Hepatic stellate cell (primary cell): ENCODE data around the gene CKMT1A.
"Not testable (repeated sequence)": the region's sequence is repeated elsewhere in the genome, so short reads cannot be mapped to it uniquely, and the experiment has no call there.

Experiments
- DNase-seq: peaks from one replicate; pipeline ENCODE4 v3.0.0; 2011; ENCODE audit warnings: low spot score

The CKMT1A gene

DNA sequence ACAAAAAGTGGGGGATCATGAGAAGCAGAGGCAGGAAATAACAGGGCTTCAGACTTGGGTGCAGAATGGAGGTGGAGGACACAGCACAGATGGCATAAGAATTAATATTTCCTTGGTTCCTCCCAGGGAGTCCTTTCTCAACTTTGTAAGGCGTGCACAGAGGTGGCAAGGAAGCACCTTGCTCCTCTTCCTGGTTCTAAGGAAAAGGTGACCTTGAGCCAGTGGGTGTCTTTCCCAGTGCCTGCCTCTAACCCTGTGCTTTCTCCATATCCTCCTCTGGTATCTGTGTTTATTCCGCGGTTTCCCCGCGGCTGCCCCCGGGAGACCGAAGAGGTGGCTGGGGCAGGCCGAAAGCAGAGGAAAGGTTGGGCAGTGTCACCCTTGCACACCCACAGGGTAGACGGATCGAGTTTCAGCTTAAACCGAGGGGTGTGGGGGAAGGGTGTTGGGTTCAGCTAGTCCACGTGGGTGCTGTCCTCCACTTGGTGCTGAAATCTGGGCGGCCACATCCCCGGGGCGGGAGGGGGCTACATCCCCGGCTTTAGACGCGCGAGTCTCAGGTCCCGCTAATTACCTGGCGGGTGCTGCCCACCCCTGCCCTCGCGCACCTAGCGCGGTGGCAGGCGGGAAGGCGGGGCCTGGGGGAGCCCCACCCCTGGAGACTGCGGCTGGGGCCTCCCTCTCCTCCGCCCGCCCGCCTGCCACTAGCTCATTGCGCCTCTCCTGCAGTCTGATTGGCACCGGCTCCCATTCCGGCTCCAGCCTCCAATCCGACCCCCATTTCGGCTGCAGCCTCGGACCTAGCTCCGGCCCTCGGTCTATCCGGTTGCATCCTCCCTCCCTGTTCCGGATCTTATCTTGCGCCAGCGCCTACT, at the start of gene CKMT1A:
CKMT1A (plus strand) TSS at position 712 of the 875 bp plus-strand sequence. CDS start 192 bp downstream, outside the sequence.
- not testable (repeated sequence) for DNase-seq

DNA sequence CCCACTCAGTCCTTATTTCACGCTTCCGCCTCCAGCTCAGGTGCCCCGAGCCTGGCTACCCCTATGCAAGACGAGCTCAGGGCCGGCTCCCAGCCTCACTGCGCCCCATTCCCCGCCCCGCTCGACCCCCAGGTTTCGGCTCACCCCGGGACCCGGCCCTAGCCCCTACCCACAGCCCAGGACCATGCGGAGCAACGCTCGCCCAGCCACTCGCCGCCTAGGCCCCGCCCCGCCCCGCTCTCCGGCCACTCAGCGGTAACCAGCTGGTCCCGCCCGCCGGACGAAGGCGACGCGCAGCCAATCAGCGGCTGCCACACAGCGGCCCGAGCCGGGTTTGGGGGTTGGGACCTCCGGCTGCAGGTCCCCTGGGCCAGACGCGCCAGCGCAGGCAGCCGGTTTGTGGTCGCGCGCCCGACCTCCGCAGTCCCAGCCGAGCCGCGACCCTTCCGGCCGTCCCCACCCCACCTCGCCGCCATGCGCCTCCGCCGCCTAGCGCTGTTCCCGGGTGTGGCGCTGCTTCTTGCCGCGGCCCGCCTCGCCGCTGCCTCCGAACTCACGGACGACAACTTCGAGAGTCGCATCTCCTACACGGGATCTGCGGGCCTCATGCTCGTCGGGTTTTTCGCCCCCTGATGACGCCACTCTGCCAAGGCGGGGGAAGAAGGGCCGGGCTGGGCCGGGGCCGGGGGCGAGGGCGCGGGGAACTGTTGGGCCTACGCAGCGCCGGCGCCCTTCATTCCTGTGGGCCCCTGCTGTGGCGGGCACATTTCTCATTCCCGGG, 44.8 kb upstream of the CKMT1A start, which contains the start of gene CATSPER2:
CATSPER2 (minus strand) TSS at position 196 of the 781 bp plus-strand sequence. CDS start 783 bp downstream, outside the sequence.
- no peak for DNase-seq

DNA sequence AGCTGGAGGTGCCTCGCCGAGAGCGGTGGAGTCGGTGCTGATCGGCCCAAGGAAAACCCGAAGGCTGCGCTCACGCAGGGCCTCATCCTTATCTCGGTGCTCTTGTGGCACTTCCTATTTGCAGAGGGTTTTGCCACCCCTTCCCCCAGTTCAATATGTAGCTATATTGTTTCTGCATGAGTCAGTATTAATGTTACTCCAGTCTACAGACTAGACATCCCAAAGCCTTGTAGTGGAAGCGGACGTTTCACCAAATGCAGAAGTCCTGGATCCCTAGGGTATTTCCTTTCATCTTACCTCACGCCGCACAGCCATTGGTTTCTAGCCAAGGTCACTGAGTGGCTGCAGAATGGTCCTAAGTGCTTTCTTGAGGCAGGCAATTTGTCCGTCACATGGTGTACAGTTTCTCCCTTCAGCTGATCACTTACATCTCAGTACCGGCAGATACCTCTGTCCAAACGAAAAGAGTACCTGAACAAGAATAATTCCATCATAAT, 44.2 kb upstream of the CKMT1A start:
- DNase-seq: not testable (repeated sequence)

DNA sequence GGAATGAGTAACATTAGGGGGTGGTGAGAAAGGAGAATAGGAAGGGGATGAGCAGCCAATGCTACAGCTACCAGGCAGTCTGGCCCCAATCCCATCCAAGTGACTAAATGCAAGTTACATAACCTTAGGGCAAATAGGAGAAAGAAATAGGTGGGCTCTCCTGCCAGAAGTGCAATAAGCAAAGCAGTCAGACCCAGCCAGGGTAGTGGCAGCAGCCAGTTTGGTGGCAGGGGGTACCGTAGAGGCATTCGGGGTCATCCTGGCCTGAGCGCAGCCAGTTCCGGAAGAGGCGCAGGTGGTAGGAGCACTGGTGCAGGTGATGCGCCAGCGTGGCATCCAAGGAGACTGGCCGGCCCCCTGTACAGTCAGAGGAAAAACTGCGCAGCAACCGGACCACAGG, 33.9 kb upstream of the CKMT1A start:
- DNase-seq: not testable (repeated sequence)

DNA sequence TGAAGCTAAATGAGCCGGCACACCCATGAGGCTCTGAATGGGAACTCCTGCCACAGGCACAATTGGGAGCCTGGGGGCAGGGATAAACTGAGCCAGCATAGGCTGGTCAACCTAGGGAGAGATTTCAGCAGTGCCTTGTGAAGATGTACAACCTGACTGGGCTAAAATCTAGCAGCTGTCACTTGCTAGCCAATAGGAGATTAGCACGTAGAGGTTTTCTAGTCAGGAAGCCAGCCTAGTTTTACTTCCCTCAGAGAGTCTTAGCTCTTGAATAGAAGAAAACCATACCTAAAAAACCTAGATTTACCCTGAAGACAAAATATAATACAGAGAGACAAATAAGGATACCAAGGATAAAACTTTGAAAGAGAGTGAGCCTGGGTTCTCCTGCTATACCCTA, 31.4 kb upstream of the CKMT1A start:
- DNase-seq: not testable (repeated sequence)

DNA sequence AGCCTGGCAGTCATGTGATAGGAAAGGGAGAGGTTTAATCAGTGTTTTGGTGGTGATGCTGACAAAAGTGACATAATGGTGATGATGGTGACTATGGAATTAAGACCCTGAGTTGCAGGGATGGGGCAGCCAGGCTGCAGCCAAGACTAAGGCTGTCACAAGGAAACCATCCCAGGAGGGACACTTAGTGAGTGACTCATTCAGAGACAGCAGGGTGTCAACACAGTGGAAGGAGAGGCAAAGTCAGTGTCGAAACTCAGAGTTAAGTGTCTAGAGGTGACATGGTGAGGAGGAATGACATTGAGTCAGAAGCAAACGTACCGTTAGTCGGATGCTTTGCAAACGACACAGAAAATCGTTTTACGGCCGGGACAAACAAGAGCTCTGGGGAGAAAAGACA, 30.3 kb upstream of the CKMT1A start:
- not testable (repeated sequence) for DNase-seq

DNA sequence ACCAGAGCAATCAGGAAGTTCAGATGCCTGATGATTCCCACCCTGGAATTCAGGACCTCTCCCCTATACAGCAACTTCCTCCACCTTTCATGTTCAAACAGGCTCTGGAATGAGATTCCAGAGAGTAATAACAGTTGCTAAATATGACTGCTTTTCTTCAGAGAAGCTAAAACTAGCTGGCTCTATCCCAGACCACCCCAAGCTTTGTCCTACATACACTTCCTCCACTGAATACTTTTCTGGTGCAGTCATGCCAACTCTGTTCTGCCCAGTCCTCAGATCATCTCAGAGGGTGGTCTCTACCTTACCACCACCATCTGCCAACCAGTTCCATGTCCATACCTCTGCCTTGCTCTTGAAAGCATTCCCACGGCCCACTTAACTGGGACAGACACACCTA, 27.5 kb upstream of the CKMT1A start:
- not testable (repeated sequence) for DNase-seq

DNA sequence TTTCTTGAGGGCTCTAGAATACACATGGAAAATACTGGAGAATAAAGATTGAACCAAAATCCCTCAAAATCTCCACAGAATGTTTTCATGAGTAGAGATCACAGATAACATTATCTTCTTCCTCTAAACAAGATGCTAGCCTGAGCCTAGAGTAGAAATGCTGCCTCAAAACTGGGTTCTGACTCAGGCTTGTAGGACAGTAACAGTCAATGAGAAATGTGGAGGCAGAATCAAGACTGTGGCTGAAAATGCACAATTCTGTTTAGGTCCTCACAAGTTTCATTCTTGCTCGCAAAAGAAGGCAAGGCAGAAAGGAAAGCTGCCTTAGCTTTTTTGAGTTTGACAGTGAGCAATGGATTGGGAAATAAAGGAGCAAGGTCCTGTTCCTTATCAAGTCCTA, 19.5 kb upstream of the CKMT1A start:
- DNase-seq: not testable (repeated sequence)

DNA sequence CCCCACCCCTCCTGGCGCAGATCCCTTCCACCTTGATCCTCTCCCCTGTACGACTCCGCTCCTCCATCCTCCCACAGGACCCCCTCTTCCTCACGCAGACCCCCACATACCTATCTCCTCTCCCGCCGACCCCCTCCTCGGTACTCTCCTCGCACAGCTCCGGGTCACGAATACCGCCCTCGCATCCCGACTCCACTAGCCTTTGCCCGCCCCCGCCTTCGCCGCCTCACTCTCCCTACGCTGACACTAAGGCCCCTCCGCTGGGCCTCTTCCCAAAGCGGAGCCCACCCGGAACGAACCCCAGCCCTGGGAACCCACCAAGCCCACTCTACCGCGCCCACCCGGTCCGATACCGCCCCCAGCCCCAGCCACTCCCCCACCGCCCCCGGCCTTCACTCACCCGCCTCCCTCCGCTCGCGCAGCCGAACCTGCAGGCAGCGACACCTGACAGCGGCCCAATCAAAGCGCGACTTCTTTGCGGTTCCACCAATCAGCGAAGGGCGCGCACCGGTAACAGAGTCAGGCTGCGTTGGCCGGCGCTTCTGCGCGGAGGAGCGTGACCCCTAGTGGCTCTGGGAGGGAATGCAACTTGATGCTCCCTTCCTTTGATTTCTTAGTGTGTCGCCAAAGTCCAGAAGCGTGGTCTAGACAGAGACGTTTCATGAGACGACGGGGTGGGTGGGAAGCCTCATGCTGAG, 3.9 kb upstream of the CKMT1A start:
- not testable (repeated sequence) for DNase-seq

DNA sequence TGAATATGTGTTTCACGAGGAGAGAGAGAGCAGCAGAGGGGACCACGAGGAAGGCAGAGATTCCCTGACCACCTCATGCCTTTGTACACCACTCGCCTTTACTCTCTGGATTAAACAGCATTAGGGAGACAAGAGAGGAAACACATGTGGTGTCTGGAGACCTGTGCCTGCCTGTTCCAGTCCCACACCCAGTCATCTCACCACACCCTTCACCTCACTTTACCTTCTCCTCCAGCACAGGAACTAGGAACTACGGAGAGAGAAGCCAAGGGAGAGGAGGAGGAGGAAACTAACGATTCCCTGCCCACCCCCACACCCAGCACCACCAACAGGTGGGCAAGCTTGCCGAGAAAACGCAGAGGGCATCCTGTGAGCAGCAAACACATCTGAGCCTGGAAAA, 980 bp upstream of the CKMT1A start:
- DNase-seq: not testable (repeated sequence)

DNA sequence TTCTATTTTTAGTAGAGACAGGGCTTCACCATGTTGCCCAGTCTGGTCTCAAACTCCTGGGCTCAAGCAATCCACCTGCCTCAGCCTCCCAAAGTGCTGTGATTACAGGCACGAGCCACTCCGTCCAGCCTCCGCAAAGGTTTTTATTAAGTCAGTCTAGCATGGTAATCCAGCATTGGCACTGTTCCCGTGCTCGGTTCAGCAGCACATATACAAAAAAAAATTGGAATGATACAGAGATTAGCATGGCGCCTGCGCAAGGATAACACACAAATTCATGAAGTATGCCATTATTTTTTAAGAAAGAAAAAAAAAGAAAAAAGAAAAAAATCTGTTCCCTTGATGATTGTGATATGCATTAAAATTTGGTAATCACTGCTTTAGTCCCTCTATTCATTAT, 8.5 kb downstream of the CKMT1A start:
- DNase-seq: no peak

DNA sequence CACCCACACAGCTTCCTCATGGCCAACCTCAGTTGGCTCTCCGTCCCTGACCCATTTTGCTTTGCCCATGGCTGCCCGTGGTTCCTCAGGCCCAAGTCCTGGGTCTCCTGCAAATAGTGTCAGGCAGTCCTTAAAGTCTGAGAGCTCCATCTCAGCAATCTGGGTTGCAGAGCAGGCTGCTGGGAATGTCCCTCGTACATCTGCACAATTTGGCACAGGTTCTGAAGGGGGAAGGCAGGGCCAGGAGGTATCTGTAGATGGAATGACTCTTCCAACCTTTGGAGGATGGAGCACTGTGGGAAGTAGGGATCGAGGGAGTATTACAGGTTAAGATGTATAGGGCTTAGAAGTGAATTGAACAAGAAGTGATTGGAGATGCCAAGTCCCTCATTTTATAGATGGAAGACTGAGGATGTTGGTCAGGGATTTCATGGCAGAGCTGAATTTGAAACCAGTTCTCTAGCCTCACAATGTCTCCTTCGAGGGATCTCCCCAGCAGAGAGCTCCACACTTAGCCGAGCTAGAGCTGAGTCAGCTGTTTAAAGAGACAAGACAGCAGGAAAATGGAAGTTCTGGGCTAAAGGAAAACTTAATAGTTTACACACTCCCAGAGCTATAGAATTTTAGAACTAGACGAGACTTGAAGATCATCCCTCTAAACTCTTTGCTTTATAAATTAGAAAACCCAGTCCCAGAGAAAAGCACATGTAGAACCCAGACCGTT, 9.2 kb downstream of the CKMT1A start:
- DNase-seq: no peak

DNA sequence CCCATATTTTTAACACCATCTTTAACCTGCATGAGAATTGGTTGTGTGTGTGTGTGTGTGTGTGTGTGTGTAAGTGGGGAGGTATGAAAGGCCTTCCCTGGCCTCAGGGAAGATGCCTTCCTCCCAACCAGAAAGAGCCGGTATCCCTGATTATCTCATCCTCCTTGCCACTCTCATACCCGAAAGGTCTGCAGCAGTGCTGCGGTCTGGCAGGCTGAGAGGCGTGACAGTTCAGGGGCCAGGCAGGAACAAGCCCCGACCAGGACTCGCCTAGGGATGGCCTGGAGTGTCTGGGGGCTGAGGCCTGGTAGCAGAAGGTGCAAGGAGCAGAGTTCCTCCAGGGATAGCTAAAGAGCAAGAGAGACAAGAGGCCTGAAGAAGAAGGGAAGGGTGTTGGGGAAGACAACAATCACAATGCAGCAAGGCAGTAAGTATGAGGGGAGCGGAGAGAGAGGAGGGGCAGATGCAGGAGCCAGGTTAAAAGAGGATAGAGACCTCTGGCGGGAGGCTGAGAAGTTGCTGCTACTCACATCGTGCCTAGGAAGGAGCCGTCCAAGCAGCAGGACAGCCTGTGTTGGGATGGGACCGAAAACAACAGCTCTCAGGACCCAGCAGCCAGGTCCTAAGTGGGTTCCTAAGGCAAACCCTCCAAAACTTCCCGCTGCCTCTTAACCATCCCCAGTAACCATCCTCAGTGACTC, 16.9 kb downstream of the CKMT1A start:
- not testable (repeated sequence) for DNase-seq

DNA sequence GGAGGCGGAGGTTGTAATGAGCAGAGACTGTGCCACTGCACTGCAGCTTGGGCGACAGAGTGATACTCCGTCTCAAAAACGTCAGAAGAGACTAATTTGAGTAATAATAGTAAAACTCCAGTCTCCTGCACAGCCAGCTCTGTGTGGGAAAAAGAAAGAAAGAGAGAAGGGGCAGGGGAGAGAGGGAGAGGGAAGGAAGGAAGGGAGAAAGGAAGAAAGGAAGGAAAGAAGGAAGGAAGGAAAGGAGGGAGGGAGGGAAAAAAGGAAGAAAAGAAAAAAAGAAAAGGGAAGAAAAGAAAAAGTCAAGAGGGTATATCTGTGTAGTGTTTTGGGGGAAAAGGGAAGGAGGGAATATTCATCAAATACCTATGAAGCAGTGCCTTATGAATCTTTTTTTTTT, 29.5 kb downstream of the CKMT1A start:
- DNase-seq: no peak

DNA sequence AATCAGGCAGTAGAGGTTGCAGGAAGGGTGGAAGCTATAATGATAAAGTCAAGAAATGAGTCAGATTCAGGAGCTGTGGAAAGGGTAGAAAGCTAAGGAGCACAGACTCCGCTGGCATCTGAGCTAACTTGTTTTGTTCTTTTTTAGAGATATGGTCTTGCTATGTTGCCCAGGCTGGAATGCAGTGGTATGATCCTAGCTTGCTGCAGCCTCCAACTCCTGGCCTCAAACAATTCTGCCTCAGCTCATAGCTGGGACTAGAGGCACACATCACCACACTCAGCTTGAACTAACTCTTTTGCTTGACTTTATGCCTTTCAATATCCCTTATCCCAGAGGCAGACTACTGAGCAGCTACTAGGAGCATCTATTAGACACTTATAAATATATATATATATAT, 32.6 kb downstream of the CKMT1A start:
- DNase-seq: not testable (repeated sequence)

DNA sequence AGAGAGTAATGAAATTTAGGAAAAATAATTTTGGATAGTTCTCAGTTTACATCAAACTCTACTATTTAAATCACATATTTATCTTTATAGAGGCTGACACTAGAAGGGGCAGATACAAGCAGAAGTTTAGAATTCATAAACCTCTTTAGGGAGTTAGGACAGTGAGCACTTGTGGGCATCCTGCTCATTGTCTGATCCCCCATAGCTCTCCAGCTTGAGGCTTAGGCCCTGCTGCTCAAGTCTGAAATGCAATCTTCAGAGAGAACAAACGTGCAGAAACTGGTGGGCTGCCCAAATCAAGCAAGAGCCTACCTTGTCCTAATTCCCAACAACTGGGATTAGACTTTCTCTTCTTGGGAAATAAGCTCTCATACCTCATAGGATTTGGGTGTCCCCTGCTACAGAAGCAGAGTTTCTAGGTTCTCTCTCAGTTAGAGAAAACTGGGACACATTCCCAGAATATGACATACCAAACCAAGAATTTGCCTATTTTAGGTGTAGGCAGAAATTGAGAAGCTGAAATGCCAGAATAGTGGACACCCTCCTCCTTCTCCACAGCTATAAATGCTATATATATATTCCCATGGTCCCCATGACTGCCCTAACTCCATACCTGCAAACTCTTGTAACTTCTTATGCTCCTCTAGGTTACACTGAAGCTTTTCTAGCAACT, 34.5 kb downstream of the CKMT1A start:
- peak; percentile 25 for DNase-seq

DNA sequence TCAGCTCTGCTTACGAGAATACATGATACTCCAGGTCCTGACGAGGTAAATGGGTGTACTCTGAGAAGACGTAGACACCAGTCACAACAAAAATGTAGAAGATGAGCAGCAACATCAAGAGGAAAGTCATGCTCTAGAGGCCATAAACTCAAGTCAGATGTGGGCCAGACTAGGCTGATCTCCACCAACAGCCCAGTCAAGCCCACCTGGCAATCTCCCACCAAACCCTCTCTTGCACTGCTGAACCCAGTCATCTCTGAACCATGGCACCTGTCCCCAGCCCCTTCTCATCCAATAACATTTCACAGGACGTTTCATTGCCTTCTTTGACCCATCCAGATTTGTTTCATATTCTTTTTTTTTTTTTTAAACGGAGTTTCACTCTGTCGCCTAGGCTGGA, 41.8 kb downstream of the CKMT1A start:
- DNase-seq: no peak

DNA sequence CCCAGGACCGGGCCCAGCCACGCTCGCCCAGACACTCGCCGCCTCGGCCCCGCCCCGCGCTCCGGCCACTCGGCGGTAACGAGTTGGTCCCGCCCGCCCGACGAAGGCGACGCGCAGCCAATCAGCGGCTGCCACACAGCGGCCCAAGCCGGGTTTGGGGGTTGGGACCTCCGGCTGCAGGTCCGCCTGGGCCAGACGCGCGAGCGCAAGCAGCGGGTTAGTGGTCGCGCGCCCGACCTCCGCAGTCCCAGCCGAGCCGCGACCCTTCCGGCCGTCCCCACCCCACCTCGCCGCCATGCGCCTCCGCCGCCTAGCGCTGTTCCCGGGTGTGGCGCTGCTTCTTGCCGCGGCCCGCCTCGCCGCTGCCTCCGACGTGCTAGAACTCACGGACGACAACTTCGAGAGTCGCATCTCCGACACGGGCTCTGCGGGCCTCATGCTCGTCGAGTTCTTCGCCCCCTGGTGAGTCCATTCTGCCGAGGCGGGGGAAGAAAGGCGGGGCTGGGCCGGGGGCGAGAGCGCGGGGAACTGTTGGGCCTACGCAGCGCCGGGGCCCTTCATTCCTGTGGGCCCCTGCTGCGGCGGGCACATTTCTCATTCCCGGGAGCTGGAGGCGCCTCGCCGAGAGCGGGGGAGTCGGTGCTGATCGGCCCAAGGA, 52.7 kb downstream of the CKMT1A start, which contains the start of gene PDIA3:
PDIA3 (plus strand) TSS at position 194 of the 658 bp plus-strand sequence; CDS start at position 296, 102 bp downstream.
- peak; percentile 93 for DNase-seq

DNA sequence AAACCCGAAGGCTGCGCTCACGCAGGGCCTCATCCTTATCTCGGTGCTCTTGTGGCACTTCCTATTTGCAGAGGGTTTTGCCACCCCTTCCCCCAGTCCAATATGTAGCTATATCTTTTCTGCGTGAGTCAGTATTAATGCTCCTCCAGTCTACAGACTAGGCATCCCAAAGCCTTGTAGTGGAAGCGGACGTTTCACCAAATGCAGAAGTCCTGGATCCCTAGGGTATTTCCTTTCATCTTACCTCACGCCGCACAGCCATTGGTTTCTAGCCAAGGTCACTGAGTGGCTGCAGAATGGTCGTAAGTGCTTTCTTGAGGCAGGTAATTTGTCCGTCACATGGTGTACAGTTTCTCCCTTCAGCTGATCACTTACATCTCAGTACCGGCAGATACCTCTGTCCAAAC, 53.2 kb downstream of the CKMT1A start:
- DNase-seq: peak; percentile 20
